ENCODE data around the gene CACNA1G. TPM values are rescaled to one million over a fixed set of nuclear protein-coding genes. Genes with fewer than 3 reads are reported as not detected.

The CACNA1G gene
- total RNA-seq, 1 experiment from 2014 or later = not detected

DNA sequence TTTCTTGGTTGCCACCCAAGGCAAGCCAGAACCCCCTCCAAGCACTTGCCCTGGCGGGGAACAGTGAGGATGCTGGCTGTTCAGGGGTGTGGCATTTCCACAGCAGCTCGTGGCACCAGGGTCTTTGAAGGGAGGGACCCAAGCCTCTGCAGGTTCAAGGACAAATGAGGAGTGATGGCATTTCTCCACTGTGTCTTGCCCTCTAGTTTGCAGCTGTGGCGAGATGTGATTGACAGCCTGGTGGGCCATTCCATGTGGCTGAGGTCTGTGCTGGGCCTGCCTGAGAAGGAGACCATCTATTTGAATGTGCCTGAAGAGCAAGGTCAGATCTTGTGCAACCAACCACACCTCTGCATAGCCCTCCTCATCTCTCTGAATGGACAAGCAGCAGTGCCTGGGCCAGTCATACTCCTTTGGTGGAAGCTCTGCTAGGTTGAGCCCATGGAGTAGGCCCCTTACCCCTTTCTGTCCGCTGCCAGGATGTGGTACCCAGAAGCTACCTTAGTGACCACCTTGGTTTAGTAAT lies 32.5 kb upstream of the CACNA1G start:
- Histone ChIP-seq H3K4me3 (no peak overlapping the region), H3K27me3 (peaks cover 13% of the 10 kb centered on the region)
- DNase-seq = no peak

DNA sequence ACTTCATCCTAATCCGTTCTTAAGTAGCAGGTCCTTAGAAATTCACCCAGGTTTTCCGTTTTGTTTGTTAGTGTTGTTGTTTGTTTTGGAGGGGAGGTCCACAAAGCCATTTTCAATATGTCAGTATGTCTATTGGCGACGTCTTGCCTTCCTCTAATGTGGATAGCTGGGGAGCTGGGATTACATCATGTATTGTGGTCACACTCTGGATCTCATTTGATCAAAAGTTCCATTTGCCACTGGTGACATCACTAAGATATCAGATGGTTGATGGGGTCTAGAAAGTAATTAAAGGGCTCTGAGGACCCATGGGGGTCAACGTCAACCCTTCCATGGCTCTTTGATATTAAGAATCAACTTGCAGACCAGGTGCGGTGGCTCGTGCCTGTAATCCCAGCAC lies 30.7 kb upstream of the CACNA1G start:
- Histone ChIP-seq H3K36me3 (no peaks in the 10 kb centered on the region), H3K4me3 (no peak overlapping the region), H3K9me3 (no peaks in the 10 kb centered on the region), H3K27me3 (peaks cover 15% of the 10 kb centered on the region)
- no peak for DNase-seq

More for the DNA sequence above, 32.5 kb upstream of the CACNA1G start:
- no peaks in the 10 kb centered on the region for H3K9me3 ChIP-seq
- H3K36me3 ChIP-seq = no peaks in the 10 kb centered on the region

DNA sequence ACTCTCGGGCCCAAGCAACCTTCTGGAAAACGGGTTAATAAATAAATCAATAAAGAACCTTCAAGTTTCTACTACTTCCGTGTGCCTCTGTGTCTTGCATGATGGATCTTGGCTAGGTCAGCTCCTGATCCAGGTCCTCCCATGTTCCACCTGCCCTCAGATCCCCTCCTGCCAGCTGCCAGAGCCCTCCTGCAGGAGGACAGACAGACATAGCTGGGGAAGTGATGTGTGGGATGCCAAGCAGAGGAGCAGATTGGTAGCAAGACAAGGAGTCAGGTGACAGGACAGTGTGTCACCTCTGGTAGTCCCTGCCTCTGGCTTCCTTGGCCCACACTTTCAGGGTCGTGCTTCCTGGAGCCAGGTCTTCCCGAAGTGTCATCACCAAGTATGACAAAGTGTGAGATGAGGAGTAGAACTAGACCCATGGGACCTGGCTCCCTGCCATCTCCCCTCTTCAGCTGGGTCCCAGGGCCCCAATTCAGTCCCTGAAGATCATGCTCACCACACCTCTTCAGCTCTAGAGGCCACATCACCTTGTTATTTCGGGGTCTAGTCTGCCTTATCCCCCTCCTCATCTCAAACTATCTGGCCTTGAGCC lies 29.0 kb upstream of the CACNA1G start:
- H3K4me3 ChIP-seq = no peak overlapping the region
- no peak for DNase-seq
- no peaks in the 10 kb centered on the region for H3K9me3 ChIP-seq
- H3K36me3 ChIP-seq = no peaks in the 10 kb centered on the region
- peaks cover 15% of the 10 kb centered on the region for H3K27me3 ChIP-seq

DNA sequence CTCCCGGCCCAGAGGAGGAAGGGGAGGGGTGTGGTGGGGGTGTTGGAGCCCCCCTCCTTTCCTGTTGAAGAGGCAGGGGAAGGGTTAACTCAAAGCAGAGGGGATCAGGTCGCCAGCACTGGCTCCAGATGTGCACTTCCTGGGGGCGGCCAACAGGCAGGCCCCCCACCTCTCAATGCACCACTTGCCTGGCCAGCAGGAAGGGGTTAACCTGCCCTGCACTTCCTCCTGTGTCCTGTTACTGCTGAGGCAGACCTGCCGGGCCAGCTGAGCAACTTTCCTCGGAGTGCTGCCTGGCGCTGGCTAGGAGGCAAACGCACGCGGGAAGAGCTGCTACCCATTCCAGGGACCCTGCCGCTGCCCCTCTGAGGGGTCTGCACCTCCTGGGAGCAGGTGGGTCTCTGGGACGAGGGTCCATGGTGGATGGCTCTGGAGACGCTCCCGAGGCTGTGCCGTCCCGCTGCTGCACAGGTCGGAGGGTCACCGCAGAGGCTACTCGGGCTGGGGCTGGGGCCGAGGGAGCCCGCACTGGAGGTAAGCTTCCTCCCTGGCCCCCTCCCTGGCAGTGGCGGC lies 28.0 kb upstream of the CACNA1G start, which contains the start of gene EPN3:
Gene EPN3, plus strand, starts transcription at position 284 of the 573 bp plus-strand sequence. CDS start 3,822 bp downstream, outside the sequence.
- no peak within 1 kb of the TSS for H3K4me3 ChIP-seq
- no peak for DNase-seq
- no peaks in the 10 kb centered on the region for H3K9me3 ChIP-seq
- peaks cover 15% of the 10 kb centered on the region for H3K27me3 ChIP-seq
- H3K36me3 ChIP-seq = no peaks in the 10 kb centered on the region

DNA sequence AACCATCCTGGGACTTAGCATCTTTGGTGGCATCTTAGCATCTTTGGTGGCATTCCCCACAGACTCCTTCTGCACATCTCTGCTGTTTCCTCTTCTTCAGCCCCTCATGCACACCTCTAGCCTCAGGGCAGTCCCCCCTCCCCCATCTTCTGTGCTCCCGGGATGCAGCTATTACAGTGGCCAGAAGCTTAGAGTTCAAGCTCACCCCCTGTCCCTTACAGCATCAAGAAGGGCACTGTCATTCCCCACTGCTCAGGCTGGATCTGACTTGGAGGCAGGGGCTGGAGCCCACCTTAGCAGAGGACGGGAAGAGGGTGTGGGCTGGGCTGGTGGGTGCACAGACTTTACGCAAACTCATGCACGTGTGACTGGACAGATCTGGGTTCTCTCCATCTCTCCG lies 27.3 kb upstream of the CACNA1G start:
- DNase-seq = no peak
- Histone ChIP-seq H3K9me3 (no peaks in the 10 kb centered on the region), H3K27me3 (peaks cover 15% of the 10 kb centered on the region), H3K36me3 (no peaks in the 10 kb centered on the region), H3K4me3 (no peak overlapping the region)

DNA sequence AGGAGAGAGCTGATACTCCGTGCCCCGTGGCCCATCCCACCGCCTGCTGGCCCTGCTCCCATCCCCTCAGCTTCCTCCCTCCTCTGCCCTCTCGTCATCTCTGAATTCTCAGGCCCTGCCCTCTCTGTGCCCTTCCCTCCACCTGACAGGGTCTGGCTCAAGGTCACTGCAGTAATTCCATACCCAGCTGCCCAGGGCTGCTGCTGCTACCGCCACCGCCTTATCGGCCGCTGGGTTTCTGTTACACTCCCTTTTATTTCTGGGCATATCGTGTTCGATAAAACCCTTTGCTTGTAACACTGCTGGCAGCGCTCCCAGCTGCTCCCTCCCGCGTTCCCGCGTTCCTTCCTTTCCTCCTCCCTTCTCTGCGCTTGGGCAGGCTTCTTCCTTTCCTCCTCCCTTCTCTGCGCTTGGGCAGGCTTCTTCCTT lies 26.8 kb upstream of the CACNA1G start:
- Histone ChIP-seq H3K36me3 (no peaks in the 10 kb centered on the region), H3K9me3 (no peaks in the 10 kb centered on the region), H3K4me3 (no peak overlapping the region), H3K27me3 (peaks cover 15% of the 10 kb centered on the region)
- DNase-seq = no peak

DNA sequence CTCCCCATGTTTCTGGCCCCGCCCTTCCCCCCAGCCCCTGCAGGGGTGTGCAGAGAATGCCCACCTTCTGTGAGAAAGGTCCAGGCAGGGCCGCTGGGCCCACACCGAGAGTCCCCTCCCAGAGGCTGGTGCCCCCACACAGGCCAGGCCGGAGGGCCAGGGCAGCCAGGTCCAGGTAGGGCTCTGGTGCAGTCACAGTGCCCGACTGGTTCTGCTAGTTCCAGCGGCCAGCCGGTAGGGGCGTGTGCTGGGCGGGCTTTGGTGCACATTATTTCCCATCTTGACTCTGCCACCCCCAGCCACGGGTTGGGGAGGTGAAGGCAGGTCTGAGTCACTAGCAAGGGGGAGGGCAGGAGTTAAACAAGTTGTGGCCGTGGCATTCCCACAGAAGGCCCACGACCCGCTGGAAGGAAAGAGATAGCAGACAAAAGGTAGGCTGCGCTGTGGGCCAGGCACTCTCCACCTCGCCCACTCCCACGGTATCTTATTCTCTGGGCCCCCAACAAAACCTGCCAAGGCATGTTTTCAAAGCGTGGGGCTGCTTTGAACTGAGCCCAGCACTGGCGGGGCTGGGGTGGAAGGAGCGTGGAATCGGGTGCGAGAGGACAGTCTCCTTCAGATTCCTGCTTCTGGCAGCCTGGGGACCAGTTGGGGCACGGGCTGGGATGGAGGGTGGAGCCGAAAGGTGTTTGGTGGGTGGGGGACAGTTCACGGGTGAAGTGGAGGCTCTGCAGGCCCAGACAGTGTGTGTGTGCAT lies 26.1 kb upstream of the CACNA1G start:
- no peaks in the 10 kb centered on the region for H3K9me3 ChIP-seq
- no peak for DNase-seq
- no peak overlapping the region for H3K4me3 ChIP-seq
- peaks cover 15% of the 10 kb centered on the region for H3K27me3 ChIP-seq
- H3K36me3 ChIP-seq = no peaks in the 10 kb centered on the region

DNA sequence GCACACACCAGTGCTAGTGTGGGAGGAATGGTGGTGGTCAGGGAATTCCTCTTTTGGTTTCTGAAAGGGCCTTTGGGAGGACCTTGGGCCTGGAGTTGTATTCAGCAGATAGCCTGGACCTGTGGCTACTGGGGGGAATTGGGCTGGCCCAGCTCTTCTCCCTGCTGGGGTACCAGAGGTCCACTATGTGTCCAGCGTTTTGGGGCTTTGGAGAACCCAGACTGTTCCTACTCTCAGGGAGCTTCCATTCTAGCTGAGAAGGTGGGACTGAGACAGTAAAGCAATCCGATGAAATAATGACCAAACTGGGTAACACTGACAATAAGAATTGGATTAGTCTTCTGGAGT lies 25.6 kb upstream of the CACNA1G start:
- Histone ChIP-seq H3K9me3 (no peaks in the 10 kb centered on the region), H3K27me3 (peaks cover 14% of the 10 kb centered on the region), H3K4me3 (no peak overlapping the region), H3K36me3 (no peaks in the 10 kb centered on the region)
- no peak for DNase-seq

DNA sequence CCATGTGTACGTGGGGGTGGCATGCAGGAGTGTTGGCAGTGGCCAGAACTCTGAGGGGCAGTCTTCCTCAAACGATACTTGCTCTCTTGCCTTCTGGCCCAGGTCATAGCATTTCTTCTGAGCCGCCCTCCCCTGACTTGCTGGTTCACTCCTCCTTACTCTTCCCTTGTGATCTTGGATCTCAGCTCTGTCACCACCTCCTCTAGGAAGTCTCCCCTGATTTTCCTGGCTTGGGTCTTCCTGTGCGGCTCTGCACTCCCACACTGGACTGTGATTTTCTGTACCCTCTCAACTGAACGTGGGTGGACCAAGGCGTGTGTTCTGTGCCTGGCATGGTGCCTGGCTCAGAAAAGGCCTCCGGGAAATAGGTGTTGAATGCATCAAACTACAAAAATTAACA lies 25.1 kb upstream of the CACNA1G start:
- no peak for DNase-seq
- peaks cover 11% of the 10 kb centered on the region for H3K27me3 ChIP-seq
- H3K9me3 ChIP-seq = no peaks in the 10 kb centered on the region
- no peaks in the 10 kb centered on the region for H3K36me3 ChIP-seq
- H3K4me3 ChIP-seq = no peak overlapping the region

DNA sequence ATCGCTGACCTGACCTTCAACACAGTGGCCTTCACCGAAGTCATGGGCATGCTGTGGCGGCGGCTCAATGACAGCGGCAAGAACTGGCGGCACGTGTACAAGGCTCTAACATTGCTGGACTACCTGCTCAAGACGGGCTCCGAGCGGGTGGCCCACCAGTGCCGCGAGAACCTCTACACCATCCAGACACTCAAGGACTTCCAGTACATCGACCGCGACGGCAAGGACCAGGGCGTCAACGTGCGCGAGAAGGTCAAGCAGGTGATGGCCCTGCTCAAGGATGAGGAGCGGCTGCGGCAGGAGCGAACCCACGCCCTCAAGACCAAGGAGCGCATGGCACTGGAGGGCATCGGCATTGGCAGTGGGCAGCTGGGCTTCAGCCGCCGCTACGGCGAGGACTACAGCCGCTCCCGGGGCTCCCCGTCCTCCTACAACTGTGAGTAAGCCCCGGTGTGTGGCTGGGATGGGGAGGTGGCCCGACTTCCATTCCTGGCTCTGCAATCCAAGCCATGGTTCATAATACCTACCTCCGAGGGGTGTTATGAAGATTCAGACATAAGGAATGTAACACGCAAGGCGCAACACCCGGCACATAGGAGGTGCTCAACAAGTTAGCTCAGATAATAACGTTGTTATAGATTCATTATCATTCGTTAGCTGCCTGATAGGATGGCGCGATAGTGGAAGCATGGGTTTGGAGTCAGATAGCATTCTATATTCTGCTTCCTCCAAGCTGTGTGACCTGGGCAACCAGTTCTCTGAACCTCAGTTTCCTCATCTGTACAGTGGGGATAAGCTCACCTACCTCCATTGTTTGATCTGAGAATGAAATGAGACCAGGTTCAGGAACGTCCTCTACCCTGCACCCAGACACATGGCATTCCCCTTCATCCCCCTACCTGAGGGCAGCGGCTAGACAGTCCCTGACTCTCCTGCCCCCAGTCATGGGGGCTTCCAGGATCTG lies 23.6 kb upstream of the CACNA1G start:
- Histone ChIP-seq H3K9me3 (no peaks in the 10 kb centered on the region), H3K36me3 (no peaks in the 10 kb centered on the region)
- no peak for DNase-seq

DNA sequence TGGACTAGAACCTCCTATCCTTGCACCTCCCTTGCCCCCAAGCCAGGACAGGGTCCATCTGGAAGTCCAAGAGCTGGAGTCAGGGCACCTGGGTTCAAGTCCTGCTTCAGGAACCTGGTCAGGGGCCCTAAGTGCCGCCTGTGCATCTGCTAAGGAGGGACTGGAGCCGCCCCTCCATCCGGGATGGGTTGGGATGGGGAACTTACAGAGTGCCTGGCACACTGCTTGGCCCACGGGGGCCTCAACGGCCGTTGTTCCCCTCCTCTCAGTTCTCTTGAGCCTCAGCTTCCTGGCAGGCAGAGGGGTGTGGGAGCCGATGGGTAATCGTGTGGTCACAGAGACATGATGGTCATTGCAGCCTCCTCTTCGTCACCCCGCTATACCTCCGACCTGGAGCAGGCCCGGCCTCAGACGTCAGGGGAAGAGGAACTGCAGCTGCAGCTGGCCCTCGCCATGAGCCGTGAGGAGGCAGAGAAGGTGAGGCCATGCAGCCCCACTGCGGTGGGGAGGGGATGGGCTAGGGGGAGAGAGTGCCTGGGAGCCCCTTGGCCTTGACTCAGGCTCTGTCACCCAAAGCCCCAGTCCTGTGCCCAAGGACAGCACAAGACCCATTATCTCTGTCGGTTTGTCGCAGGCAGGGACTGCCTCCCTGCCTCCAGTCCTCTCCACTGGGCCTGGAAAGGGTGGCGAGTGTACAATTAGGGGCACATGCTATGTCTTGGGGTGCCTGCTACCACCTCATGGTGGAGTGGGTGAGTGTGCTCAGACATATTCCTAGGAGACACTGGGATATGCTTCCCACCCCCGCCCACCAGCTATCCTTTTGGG lies 22.6 kb upstream of the CACNA1G start:
- Histone ChIP-seq H3K9me3 (no peaks in the 10 kb centered on the region), H3K36me3 (no peaks in the 10 kb centered on the region), H3K4me3 (no peak overlapping the region), H3K27me3 (peaks cover 3% of the 10 kb centered on the region; the same call in 1 of the 2 replicates)
- DNase-seq = no peak

More for the DNA sequence above, 23.6 kb upstream of the CACNA1G start:
- Histone ChIP-seq H3K27me3 (peaks cover 11% of the 10 kb centered on the region), H3K4me3 (no peak overlapping the region)

DNA sequence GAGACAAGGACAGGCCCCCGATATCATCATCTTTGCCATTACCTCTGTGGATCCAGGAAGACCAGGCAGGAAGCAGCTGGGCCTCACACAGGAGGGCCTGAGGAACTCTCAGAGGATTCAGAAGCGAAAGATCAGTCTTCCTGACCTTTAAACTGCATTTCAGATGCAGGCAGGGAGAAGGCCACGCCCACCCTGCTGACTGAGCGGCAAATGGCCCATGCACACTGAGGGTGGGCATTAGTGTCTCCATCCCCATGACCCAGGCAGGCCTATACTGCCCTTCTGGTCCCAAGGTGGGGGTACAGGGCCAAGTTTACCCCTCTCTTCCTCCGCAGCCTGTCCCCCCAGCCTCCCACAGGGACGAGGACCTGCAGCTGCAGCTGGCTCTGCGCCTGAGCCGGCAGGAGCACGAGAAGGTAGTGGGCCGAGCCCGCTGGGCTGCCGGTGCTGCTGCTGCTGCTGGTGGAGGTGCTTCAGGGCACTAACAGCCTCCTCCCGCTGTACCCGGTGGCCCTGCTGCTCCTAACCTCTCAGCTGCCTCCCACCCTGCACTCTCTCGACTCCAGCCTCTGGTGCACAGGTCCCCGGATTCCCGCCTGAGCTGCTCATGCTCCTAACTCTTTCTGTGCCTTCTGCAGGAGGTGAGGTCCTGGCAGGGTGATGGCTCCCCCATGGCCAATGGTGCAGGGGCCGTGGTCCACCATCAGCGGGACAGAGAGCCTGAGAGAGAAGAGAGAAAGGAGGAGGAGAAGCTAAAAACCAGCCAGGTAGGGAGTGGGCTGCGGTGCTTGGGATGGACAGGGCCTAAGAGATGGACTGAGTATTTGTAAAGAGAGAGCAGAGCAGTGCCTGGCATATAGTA lies 21.7 kb upstream of the CACNA1G start:
- no peaks in the 10 kb centered on the region for H3K9me3 ChIP-seq
- no peak for DNase-seq
- no peaks in the 10 kb centered on the region for H3K36me3 ChIP-seq
- H3K4me3 ChIP-seq = no peak overlapping the region
- H3K27me3 ChIP-seq = no peaks in the 10 kb centered on the region

DNA sequence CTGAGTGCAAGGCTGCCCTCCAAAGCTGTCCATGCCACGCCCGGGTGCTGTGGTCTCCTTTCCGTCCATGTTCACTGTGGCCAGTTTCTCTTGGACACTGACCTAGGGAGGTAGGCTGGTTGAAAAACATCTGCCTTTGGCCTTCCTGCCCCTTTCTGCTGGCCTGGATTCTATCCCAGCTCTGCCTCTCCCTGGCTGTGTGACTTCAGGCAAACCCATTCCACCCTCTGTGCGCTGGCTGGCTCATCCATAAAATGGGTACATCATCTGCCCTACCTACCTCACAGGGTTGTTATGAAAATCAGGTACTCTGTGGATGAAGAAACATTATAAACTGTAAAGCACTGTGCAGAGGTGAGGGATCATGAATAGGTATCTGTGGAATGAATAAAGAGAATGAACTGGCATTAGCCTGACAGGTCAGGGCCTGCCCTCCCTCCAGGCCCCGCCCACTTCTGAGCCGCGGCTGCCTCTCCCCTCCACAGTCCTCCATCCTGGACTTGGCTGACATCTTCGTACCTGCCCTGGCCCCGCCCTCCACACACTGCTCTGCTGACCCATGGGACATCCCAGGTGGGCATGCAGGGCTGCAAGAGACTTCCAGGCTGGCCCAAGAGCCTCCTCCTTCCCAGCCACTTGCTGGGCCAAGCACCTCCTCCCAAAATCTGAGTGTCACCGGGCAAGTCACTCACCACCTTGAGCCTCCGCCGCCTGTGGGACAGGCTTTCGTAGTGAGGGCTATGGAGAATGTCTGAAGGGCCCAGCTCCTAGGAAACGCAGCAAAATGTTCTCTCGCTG lies 20.6 kb upstream of the CACNA1G start:
- no peak for DNase-seq
- H3K9me3 ChIP-seq = no peaks in the 10 kb centered on the region
- H3K36me3 ChIP-seq = no peaks in the 10 kb centered on the region
- H3K4me3 ChIP-seq = no peak overlapping the region
- no peaks in the 10 kb centered on the region for H3K27me3 ChIP-seq

Measured in MG63 (cell line).